OCI-LY1 (cell line): ENCODE results near the gene OTOG.

ENCODE experiments used
- H2AFZ ChIP-seq: fragments of 200-600 bp; sonication (generic), shearing (Covaris generic); 2 replicates; pipeline ENCODE4 v1.6.0; 2014; ENCODE audit warnings: antibody characterized with exemption, mild to moderate bottlenecking, low read length
- H3F3A ChIP-seq: fragments of 200-600 bp; sonication (generic), shearing (Covaris generic); 2 replicates; pipeline ENCODE4 v1.6.0; 2014; ENCODE audit warnings: mild to moderate bottlenecking, antibody characterized with exemption, low read length, moderate library complexity; ENCODE audit not compliant: insufficient read depth
- H3K27ac ChIP-seq: fragments of 200-600 bp; sonication (generic); 2 replicates; pipeline ENCODE4 v1.5.1; 2014; ENCODE audit warnings: low read length, mixed run types, mild to moderate bottlenecking, low read depth; ENCODE audit not compliant: poor library complexity, severe bottlenecking
- H3K27me3 ChIP-seq: fragments of 200-600 bp; sonication (generic); 2 replicates; pipeline ENCODE4 v1.6.0; 2014; ENCODE audit warnings: antibody characterized with exemption, mild to moderate bottlenecking, low read length, moderate library complexity; ENCODE audit not compliant: insufficient read depth
- H3K36me3 ChIP-seq: fragments of 200-600 bp; sonication (generic); 2 replicates; pipeline ENCODE4 v1.6.1; 2014; ENCODE audit warnings: mild to moderate bottlenecking, antibody characterized with exemption, low read length, moderate library complexity, mixed read lengths; ENCODE audit not compliant: insufficient read depth
- H3K4me1 ChIP-seq: fragments of 200-600 bp; sonication (generic); 2 replicates; pipeline ENCODE4 v1.5.1; 2014; ENCODE audit warnings: mild to moderate bottlenecking, low read length, moderate library complexity; ENCODE audit not compliant: insufficient read depth, severe bottlenecking
- H3K4me2 ChIP-seq: fragments of 200-600 bp; sonication (generic), shearing (Covaris generic); 2 replicates; pipeline ENCODE4 v1.6.1; 2014; ENCODE audit warnings: low read length
- H3K4me3 ChIP-seq: fragments of 200-600 bp; sonication (generic); 2 replicates; pipeline ENCODE4 v1.5.1; 2014; ENCODE audit warnings: low read length, low read depth, mild to moderate bottlenecking, mixed read lengths; ENCODE audit not compliant: poor library complexity, severe bottlenecking
- H3K79me2 ChIP-seq: fragments of 200-600 bp; shearing (Covaris generic); 2 replicates; pipeline ENCODE4 v1.6.1; 2016; ENCODE audit warnings: mixed run types, low read length, mixed read lengths; ENCODE audit not compliant: insufficient read depth
- H3K9ac ChIP-seq: fragments of 200-600 bp; sonication (generic), shearing (Covaris generic); 2 replicates; pipeline ENCODE4 v1.6.1; 2014; ENCODE audit warnings: mild to moderate bottlenecking, low read length, mixed read lengths
- H3K9me2 ChIP-seq: fragments of 200-600 bp; sonication (generic), shearing (Covaris generic); 2 replicates; pipeline ENCODE4 v1.6.1; 2014; ENCODE audit warnings: low read depth, mild to moderate bottlenecking, low read length, mixed read lengths
- H3K9me3 ChIP-seq: fragments of 200-600 bp; shearing (Covaris generic); 2 replicates; pipeline ENCODE4 v1.6.1; 2014; ENCODE audit warnings: low read length, mixed read lengths
- H4K20me1 ChIP-seq: fragments of 200-600 bp; sonication (generic), shearing (Covaris generic); 2 replicates; pipeline ENCODE4 v1.6.0; 2016; ENCODE audit warnings: mild to moderate bottlenecking, low read length; ENCODE audit not compliant: insufficient read depth
- CTCF ChIP-seq: fragments of 200-600 bp; sonication (generic), shearing (Covaris generic); IDR thresholded peaks from 2 replicates; pipeline ENCODE4 v1.5.1; 2017; ENCODE audit warnings: mild to moderate bottlenecking, antibody characterized with exemption, low read length, moderate library complexity, mixed read lengths
- EZH2 ChIP-seq: fragments of 200-600 bp; sonication (generic), shearing (Covaris generic); IDR thresholded peaks from 2 replicates; pipeline ENCODE4 v1.8.0; 2017; ENCODE audit warnings: borderline replicate concordance, mixed run types, mild to moderate bottlenecking, antibody characterized with exemption, low read length, moderate library complexity, mixed read lengths

OTOG gene

GRCh38 chr11:17640493-17641164 lies 93.6 kb downstream of the OTOG start:
- H3K4me2 ChIP-seq = no peak overlapping the region
- 0 out of 2 replicates have a peak, but pooled peaks cover 4% of the 10 kb centered on the region for H3K27me3 ChIP-seq
- no peaks in the 10 kb centered on the region for H3K9me3 ChIP-seq
- H3K79me2 ChIP-seq = no peaks in the 10 kb centered on the region
- H3K4me1 ChIP-seq = no peaks in the 10 kb centered on the region
- H3K36me3 ChIP-seq = no peaks in the 10 kb centered on the region
- H4K20me1 ChIP-seq = no peaks in the 10 kb centered on the region
- no peak for TF ChIP-seq CTCF
- no peak for TF ChIP-seq EZH2
- no peak overlapping the region for H3K27ac ChIP-seq
- no peak overlapping the region for H2AFZ ChIP-seq
- H3K9ac ChIP-seq = no peak overlapping the region
- H3K9me2 ChIP-seq = no peaks in the 10 kb centered on the region
- H3K4me3 ChIP-seq = no peak overlapping the region
- H3F3A ChIP-seq = no peaks in the 10 kb centered on the region

- Histone ChIP-seq H3K9me2 (no peaks in the 10 kb centered on the region), H3K36me3 (no peaks in the 10 kb centered on the region)
Observed at GRCh38 chr11:17641792-17642350, 94.8 kb downstream of the OTOG start.

GRCh38 chr11:17642370-17642769 lies 95.3 kb downstream of the OTOG start:
- no peak overlapping the region for H2AFZ ChIP-seq
- H3K36me3 ChIP-seq = no peaks in the 10 kb centered on the region
- H3K4me2 ChIP-seq = no peak overlapping the region
- no peaks in the 10 kb centered on the region for H3K4me1 ChIP-seq
- H3K79me2 ChIP-seq = no peaks in the 10 kb centered on the region
- no peaks in the 10 kb centered on the region for H4K20me1 ChIP-seq
- 0 out of 2 replicates have a peak, but pooled peaks cover 4% of the 10 kb centered on the region for H3K27me3 ChIP-seq
- H3K9me3 ChIP-seq = no peaks in the 10 kb centered on the region
- no peak overlapping the region for H3K4me3 ChIP-seq
- H3F3A ChIP-seq = no peaks in the 10 kb centered on the region
- H3K9me2 ChIP-seq = no peaks in the 10 kb centered on the region
- no peak overlapping the region for H3K27ac ChIP-seq
- H3K9ac ChIP-seq = no peak overlapping the region
- TF ChIP-seq CTCF (no peak), EZH2 (no peak)

More at GRCh38 chr11:17641792-17642350, 94.8 kb downstream of the OTOG start:
- Histone ChIP-seq H4K20me1 (no peaks in the 10 kb centered on the region), H3K9ac (no peak overlapping the region), H3K4me1 (no peaks in the 10 kb centered on the region), H3K4me3 (no peak overlapping the region), H3K4me2 (no peak overlapping the region), H2AFZ (no peak overlapping the region), H3K27ac (no peak overlapping the region), H3K9me3 (no peaks in the 10 kb centered on the region), H3F3A (no peaks in the 10 kb centered on the region), H3K79me2 (no peaks in the 10 kb centered on the region), H3K27me3 (0 out of 2 replicates have a peak, but pooled peaks cover 4% of the 10 kb centered on the region)
- TF ChIP-seq CTCF (no peak), EZH2 (no peak)
